HG02571 (cell line): ENCODE results near the gene NUDT17.
"Not testable (repeated sequence)": the region's sequence is repeated elsewhere in the genome, so short reads cannot be mapped to it uniquely, and the experiment has no call there.

ENCODE experiments used
- ATAC-seq: cut with Tn5 transposase; IDR thresholded peaks from one replicate; pipeline ENCODE4 v1.9.1; 2021; ENCODE audit warnings: mild to moderate bottlenecking, moderate library complexity; ENCODE audit not compliant: unreplicated experiment

NUDT17 gene, protein sequence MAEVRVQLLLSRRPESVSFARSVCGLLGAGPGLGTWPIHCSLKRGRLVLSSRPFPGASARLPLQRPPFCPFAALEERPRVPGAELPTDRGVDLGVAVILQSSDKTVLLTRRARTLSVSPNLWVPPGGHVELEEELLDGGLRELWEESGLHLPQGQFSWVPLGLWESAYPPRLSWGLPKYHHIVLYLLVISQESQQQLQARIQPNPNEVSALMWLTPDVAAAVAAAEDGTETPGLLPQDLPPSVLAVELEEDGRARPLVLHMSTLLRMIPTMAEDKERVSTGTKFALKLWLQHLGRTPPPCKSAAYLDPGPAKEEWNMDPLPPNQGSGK

GRCh38 chr1:145845514-145846161, at the start of gene NUDT17:
TSS of gene NUDT17 (plus strand) at chr1:145845630. CDS start at chr1:145845641, 11 bp downstream.
- peak; percentile 54 for ATAC-seq

- ATAC-seq = no peak
Observed at GRCh38 chr1:145796753-145797152, 48.7 kb upstream of the NUDT17 start.

DNA sequence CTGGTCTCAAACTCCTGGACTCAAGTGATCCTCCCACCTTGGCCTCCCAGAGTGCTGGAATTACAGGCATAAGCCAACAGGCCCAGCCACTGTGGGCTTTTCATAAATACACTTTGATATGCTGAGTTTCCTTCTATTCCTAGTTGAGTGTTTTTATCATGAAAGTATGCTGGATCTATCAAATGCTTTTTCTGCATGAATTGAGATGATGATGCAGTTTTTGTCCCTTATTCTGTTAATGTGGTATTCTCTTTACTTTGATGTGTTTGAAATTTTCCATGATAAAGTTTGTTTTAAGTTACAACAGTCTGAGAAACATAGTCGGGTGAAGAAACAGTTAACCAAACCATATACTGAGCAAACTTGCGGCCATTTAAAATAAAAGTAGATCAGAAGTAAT, 45.6 kb upstream of the NUDT17 start:
- ATAC-seq = no peak

- ATAC-seq = no peak
Observed at GRCh38 chr1:145804235-145805045, 41.0 kb upstream of the NUDT17 start.

- no peak for ATAC-seq
Observed at GRCh38 chr1:145805057-145805456, 40.4 kb upstream of the NUDT17 start.

- no peak for ATAC-seq
Observed at GRCh38 chr1:145806408-145806807, 39.0 kb upstream of the NUDT17 start.

DNA sequence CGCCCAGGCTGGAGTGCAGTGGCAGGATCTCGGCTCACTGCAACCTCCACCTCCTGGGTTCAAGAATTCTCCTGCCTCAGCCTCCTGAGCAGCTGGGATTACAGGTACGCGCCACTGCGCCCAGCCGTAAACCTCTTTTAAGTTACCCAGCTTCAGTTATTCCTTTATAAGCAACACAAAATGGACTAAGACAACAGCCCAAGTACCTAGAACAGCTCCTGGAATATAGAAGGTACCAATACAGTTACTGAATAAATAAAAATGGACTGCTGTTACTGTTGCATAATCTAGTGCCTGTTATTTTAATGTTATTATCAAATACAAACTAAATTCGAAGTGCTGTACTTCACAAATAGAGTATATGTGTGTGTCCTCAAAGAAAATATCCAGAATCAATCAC, 38.6 kb upstream of the NUDT17 start:
- ATAC-seq = no peak

- not testable (repeated sequence) for ATAC-seq
Observed at GRCh38 chr1:145812977-145813810, 32.2 kb upstream of the NUDT17 start.

GRCh38 chr1:145818095-145818494, 27.3 kb upstream of the NUDT17 start:
- not testable (repeated sequence) for ATAC-seq

DNA sequence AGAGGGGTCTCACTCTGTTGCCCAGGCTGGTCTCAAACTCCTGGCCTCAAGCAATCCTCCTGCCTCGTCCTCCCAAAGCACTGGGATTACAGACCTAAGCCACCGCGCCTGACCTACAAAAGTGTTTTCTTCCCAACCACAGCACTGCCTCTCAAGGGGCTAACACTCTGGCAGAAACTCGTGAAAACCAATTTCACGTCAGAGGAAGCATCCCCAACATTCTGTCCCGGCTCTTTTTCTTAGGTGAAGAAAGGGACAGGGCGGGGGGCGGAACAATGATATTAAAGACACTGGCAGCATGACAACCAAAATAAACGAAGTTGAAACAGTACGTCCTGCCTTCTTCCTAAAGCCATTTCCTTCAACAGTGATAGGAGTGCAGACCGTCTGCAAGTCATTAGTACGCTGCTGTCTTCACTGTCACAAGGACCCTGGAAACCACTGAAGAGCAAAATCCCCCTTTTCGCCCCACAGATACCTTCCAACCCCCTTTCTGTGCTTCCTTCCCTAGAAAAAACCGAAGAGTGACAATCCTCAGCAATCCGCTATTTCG, 22.6 kb upstream of the NUDT17 start:
- ATAC-seq = not testable (repeated sequence)

DNA sequence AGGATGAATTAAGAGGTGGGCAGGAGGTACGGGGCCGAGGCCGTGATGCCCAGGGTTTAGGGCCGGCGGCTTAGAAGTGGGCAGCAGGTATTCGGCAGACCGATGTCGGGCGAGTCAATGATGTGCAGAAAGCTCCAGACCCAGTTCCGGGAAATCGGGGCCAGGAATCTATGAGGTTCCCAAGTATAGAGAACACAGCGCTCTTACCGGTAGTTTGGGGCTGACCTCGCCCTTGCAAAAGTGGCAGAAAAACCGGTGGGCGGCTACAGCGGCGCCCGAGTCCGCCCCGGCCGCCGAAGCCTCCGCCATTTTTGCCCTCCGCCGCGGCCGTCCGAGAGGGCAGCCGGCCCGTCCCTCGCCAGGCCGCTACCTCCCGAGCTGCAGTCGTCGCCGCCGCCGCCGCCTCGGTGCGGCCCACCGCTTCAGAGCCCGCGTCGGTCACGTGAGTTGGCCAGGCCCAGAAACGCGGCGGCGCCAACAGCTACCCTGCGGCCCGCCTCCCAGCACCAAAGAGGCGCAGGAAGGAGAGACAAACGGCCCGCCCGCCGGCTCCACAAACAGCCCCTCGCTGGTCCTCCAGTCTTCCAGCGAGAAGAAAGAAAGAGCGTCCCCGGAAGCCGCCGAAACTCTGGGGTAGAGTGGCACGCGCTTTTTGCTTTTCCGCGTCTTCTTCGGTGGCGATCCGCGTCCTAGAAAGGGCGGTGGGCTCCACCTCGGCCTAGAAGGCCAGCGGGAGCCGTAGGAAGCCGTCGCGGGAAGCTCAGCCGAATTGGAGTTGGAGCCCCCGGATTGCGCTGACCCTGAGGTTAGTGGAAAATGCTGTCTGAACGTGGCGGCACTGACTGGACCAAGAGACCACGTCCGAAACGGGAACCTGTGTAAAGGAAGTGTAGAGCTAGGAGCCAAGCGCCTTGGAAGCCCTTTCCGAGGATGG, 21.6 kb upstream of the NUDT17 start, which contains the start of the genes POLR3C and RNF115:
Gene POLR3C, plus strand, starts transcription at position 636 of the 934 bp plus-strand sequence. CDS start 1,577 bp downstream, outside the sequence.
Gene RNF115, minus strand, starts transcription at position 531 of the 934 bp plus-strand sequence. Its CDS starts 222 bp downstream, at position 309.
- ATAC-seq = peak; percentile 77

- no peak for ATAC-seq
Observed at GRCh38 chr1:145824499-145824842, 21.0 kb upstream of the NUDT17 start.

- no peak for ATAC-seq
Observed at GRCh38 chr1:145826030-145826429, 19.4 kb upstream of the NUDT17 start.

- ATAC-seq = no peak
Observed at GRCh38 chr1:145827966-145828365, 17.5 kb upstream of the NUDT17 start.

- ATAC-seq = no peak
Observed at GRCh38 chr1:145828367-145829026, 16.9 kb upstream of the NUDT17 start.

GRCh38 chr1:145830810-145831209, 14.6 kb upstream of the NUDT17 start:
- not testable (repeated sequence) for ATAC-seq

GRCh38 chr1:145837656-145838055, 7.8 kb upstream of the NUDT17 start:
- ATAC-seq = no peak

DNA sequence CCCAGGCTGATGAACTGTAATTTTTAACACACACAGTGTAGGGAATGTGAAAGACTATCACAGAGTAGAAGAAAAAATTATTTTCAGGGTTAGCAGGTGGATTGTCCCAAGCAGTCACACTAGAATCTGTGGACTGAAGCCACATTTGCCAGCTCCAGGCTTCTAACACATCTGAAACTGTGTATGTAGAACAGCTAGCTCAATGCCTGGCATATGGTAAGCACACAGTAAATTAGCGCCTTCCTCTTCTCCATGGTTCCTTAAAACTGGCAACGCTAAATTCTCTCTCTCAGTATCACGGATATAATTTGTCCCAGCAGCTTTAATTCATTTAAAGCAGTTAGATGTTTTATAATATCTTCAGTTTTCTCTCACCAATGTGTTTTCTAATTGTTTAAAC, 2.4 kb upstream of the NUDT17 start:
- ATAC-seq = no peak

- ATAC-seq = peak; percentile 48
Observed at GRCh38 chr1:145845144-145845513, 301 bp upstream of the NUDT17 start.
